Measurements from ENCODE around the gene SFXN3. TPM values are rescaled to one million over a fixed set of nuclear protein-coding genes. Genes with fewer than 3 reads are reported as not detected.

The SFXN3 gene
- total RNA-seq, 4 donors from 2014 or later = 55.5 to 127 (median 79.6) TPM

- intact Hi-C loops (cut with DNase I; ENCODE audit: low total_unique reads) = no loop called here
- H3K4me3 ChIP-seq (ENCODE audit: low read depth, poor library complexity, severe bottlenecking) = no peak overlapping the region
- TF ChIP-seq POLR2A (IDR thresholded peaks at IDR 0.05) = no peak
- TF ChIP-seq, protein P1, sequence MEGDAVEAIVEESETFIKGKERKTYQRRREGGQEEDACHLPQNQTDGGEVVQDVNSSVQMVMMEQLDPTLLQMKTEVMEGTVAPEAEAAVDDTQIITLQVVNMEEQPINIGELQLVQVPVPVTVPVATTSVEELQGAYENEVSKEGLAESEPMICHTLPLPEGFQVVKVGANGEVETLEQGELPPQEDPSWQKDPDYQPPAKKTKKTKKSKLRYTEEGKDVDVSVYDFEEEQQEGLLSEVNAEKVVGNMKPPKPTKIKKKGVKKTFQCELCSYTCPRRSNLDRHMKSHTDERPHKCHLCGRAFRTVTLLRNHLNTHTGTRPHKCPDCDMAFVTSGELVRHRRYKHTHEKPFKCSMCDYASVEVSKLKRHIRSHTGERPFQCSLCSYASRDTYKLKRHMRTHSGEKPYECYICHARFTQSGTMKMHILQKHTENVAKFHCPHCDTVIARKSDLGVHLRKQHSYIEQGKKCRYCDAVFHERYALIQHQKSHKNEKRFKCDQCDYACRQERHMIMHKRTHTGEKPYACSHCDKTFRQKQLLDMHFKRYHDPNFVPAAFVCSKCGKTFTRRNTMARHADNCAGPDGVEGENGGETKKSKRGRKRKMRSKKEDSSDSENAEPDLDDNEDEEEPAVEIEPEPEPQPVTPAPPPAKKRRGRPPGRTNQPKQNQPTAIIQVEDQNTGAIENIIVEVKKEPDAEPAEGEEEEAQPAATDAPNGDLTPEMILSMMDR (IDR thresholded peaks at IDR 0.05) = no peak
- 68% methylated on average over 14 of the region's 15 CpGs for WGBS, 2 donors
- DNase-seq (ENCODE audit: low spot score in 2 of 2) = no peak
Observed at GRCh38 chr10:101063548-101064414, 32.7 kb downstream of the SFXN3 start.

GRCh38 chr10:101064415-101065030 lies 33.5 kb downstream of the SFXN3 start:
- DNase-seq (ENCODE audit: low spot score in 2 of 2) = no peak
- H3K4me3 ChIP-seq (ENCODE audit: low read depth, poor library complexity, severe bottlenecking) = no peak overlapping the region
- TF ChIP-seq POLR2A (IDR thresholded peaks at IDR 0.05) = no peak
- TF ChIP-seq, protein P1 (IDR thresholded peaks at IDR 0.05) = no peak
- intact Hi-C loops (cut with DNase I; ENCODE audit: low total_unique reads) = no loop called here
- 91 to 95% methylated on average over 9 of the region's 9 CpGs for WGBS, 2 donors

- H3K4me3 ChIP-seq (ENCODE audit: low read depth, poor library complexity, severe bottlenecking) = no peak overlapping the region
- WGBS, 2 donors = 53 to 55% methylated on average over 3 of the region's 3 CpGs
- intact Hi-C loops (cut with DNase I; ENCODE audit: low total_unique reads) = no loop called here
- TF ChIP-seq, protein P1 (IDR thresholded peaks at IDR 0.05) = no peak
- no peak for TF ChIP-seq POLR2A (IDR thresholded peaks at IDR 0.05)
- DNase-seq (ENCODE audit: low spot score in 2 of 2) = no peak
Observed at GRCh38 chr10:101065481-101066145, 34.6 kb downstream of the SFXN3 start.

GRCh38 chr10:101066146-101066895 lies 35.3 kb downstream of the SFXN3 start:
- intact Hi-C loops (cut with DNase I; ENCODE audit: low total_unique reads) = no loop called here
- 1% methylated on average over 43 to 48 of the region's 49 CpGs for WGBS, 2 donors
- no peak overlapping the region for H3K4me3 ChIP-seq (ENCODE audit: low read depth, poor library complexity, severe bottlenecking)
- no peak for TF ChIP-seq POLR2A (IDR thresholded peaks at IDR 0.05)
- TF ChIP-seq, protein P1 (IDR thresholded peaks at IDR 0.05) = no peak
- DNase-seq (ENCODE audit: low spot score in 2 of 2) = peak; percentile 60 to 94

- no peak for DNase-seq (ENCODE audit: low spot score in 2 of 2)
- intact Hi-C loops (cut with DNase I; ENCODE audit: low total_unique reads) = no loop called here
- 1% methylated on average over 31 of the region's 31 CpGs for WGBS, 2 donors
- peak overlapping the region; percentile 37 for H3K4me3 ChIP-seq (ENCODE audit: low read depth, poor library complexity, severe bottlenecking)
- TF ChIP-seq, protein P1 (IDR thresholded peaks at IDR 0.05) = no peak
- TF ChIP-seq POLR2A (IDR thresholded peaks at IDR 0.05) = no peak
Observed at GRCh38 chr10:101066896-101067355, 35.9 kb downstream of the SFXN3 start.

Measured in lower leg skin (tissue), 4 donors.